ENCODE results near the gene CAPS2.
A peak's percentile ranks its signal among the peaks of the same experiment; 100 is the strongest.
"Not testable (repeated sequence)": the region's sequence is repeated elsewhere in the genome, so short reads cannot be mapped to it uniquely, and the experiment has no call there.

Gene CAPS2

DNA sequence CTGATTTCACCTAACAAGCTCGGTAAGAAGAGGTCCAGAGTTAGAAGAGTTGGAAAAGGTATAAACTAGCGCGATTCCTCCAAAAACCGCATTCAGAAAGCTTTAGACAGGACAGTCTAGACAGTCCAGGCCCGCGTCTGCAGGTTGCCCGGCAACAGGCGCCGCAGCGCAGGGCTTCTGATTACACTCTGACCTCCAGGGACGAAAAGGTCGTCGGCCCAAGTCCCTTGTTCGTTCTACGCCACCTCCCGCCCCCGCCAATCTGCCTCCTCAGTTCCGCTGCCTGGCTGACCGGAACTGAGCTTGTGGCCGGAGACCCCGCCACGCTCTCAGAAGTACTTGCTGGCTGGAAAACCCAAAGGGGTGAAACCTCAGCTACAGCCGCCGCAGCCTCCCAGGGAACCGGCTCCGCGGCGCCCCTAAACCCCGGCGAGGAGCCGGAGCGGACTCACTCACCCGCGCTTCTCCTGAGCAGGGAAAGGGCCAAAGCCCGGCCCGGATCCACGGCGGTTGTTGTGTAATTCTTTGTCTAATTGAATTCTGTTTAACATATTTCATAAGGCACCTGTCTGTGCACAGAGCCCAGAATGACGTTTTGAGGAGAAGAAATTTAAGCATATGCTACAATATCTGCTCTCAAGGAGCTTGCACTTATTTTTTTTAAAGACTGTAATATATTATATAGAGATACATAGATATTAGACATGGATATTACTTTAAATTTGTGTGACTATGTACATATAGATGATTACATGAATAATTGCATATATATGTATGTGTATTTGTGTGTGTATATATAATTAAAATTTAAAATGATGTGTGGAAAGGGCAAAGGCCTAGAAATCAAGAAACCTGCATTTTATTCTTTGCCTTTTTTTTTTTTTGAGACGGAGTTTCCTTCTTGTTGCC is at the start of gene CAPS2:
Gene CAPS2, minus strand, starts transcription at position 407 of the 909 bp plus-strand sequence. CDS start 3,826 bp downstream, outside the sequence.
- peak; percentile 80 for DNase-seq (ENCODE audit: low spot score)

DNA sequence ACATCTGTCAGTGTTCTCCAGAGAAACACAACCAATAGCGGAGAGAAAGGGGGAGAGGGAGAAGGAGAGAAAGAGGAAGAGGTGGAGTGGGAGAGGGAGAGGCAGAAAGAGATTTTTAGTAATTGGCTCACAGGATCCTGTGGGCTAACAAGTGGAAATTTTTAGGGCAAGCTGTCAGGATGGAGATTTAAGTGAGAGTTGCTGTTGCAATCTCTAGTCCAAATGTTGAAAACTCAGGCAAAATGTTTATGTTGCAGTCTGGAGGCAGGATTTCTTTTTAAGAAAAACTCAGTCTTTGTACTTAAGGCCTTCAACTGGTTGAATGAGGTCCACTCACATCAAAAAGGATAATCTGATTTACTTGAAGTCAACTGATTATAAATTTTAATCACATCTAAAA is 48.2 kb upstream of the CAPS2 start:
- DNase-seq (ENCODE audit: low spot score) = no peak

DNA sequence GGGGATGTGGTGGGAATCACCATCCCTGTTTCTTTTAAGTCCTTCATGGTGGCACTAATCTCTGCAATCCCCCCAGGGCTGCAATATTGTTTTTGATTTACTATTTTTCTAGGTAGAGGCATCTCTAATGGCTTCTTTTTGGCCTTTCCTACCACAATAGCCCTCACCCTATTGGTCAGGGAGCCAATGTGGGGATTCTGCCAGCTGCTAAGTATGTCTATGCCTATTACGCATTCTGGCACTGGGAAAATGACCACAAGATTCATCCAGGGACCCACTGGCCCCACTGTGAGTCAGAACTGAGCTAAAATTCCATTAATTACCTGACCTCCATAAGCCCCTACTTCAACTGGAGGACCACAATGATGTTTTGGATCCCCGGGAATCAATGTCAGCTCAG is 44.8 kb upstream of the CAPS2 start:
- no peak for DNase-seq (ENCODE audit: low spot score)

DNA sequence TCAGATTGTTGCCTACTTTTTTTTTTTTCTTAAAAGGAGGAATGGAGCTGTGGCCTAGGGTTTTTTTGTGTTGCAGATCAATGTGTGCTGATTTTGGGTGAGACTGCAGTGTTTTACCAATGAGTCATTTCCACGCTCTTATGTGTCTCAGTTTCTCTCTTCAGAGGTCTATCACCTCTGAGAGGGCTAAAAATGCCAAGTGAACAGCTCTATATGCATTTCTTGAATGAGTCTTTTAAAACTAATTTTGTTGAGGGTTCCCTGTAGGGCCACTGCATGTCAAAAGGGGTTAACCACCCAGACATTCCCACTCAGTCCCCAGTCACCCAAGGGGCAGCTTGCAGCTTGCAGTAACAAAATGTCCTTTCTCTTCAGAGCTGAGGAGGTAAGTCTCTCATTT is 36.5 kb upstream of the CAPS2 start:
- no peak for DNase-seq (ENCODE audit: low spot score)

DNA sequence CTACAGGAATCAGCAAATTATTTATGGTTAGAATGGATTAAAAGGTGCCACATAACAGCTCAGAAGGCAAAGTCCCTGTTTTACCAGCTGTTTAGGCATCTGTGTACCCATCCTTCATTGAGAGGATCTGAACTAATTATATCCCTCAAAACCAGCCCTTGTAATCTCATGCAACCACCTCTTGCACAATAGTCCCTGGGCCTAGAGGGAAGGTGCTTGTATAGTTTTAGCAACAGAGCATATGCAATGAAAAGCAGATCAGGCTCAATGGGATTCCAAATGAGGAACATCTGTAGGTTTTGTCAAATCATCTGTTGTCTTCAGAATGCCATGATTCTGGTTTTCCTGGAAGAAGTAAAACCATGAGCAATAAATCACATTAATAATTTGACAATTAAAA is 34.8 kb upstream of the CAPS2 start:
- DNase-seq (ENCODE audit: low spot score) = no peak

DNA sequence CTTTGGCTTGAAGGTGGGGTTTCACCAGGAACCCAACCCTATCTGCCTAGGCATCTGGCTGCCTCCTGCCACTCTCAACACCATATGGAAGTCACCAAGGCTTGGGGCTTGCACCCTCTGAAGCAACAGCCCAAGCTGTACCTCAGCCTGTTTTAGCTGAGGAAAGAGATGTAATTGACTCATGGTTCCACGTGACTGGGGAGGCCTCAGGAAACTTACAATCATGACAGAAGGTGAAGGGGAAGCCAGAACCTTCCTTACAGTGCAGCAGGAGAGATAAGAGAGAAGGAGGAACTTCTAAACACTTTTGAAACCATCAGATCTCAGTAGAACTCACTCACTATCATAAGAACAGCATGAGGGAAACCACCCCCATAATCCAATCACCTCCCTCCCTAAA is 31.3 kb upstream of the CAPS2 start:
- DNase-seq (ENCODE audit: low spot score) = no peak

DNA sequence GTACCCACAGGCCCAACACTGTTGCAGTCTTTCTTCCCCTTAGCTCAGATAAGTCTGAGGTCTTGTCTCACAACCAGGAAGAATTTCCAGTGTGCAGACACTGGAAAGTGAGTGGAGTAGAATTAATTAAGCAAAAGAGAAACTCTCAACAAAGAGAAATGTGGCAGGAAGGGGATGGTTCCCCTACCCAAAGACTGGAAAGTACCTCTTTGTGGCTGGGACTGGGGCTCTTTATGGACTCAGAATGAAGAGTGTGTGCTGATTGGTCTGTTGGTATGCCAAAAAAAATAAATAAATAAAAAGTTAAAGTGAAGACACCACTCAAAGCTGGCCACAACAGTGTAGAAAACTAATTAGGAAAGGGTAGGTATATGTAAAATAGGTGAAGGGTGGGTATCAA is 30.8 kb upstream of the CAPS2 start:
- DNase-seq (ENCODE audit: low spot score) = no peak

DNA sequence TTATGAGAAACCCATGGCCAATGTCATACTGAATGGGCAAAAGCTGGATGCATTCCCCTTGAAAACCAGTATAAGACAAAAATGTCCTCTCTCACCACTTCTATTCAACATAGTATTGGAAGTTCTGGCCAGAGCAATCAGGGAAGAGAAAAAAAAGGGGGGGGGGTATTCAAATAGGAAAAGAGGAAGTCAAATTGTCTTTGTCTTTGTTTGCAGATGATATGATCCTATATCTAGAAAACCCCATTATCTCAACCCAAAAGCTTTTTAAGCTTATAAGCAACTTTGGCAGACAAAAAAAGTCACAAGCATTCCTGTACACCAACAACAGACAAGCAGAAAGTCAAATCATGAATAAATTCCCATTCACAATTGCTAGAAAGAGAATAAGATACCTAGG is 23.9 kb upstream of the CAPS2 start:
- no peak for DNase-seq (ENCODE audit: low spot score)

DNA sequence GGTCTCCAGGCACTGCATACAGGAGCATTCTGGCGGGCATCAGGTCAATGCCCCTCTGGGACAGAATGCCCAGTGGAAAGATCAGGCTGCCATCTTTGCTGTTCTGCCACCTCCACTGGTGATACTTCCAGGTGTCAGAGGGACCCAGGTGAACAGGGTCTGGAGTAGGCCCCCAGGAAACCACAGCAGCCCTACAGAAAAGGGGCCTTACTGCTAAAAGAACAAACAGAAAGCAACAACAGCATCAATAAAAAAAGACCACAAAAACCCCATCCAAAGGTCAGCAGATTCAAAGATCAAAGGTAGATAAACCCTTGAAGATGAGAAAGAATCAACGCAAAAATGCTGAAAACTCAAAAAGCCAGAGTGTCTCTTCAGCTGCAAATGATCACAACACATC is 20.3 kb upstream of the CAPS2 start:
- DNase-seq (ENCODE audit: low spot score) = no peak

DNA sequence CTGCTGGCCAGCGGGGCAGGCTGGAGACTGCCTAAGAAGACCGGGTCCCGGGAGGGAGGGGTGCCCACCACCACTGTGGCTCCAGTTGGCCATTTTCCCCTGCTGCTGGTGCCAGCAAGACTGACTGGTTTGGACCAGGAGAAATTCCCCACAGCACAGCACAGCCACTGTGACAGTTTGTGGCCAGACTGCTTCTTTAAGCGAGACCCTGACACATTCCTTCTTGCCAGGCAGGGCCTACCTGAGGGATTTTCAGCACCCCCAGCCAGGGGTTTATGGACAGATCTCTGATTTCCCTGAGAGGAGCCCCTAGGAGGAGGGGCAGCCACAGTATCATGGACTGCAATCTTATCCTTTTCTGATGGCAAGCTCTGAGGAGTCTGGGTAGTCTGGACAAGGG is 19.8 kb upstream of the CAPS2 start:
- DNase-seq (ENCODE audit: low spot score) = no peak

DNA sequence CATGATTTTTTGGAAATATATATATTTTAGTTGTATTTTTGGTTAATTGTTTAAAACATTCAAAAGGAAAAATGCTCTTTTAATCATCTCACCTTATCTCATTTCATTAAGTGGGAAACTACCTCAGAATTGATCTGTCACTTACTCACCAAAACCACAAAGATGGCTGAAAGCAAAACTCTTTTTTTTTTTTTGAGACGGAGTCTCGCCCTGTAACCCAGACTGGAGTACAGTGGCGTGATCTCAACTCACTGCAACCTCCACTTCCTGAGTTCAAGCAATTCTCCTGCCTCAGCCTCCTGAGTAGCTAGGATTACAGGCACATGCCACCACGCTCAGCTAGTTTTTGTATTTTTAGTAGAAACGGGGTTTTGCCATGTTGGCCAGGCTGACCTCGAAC is 16.1 kb upstream of the CAPS2 start:
- not testable (repeated sequence) for DNase-seq (ENCODE audit: low spot score)

DNA sequence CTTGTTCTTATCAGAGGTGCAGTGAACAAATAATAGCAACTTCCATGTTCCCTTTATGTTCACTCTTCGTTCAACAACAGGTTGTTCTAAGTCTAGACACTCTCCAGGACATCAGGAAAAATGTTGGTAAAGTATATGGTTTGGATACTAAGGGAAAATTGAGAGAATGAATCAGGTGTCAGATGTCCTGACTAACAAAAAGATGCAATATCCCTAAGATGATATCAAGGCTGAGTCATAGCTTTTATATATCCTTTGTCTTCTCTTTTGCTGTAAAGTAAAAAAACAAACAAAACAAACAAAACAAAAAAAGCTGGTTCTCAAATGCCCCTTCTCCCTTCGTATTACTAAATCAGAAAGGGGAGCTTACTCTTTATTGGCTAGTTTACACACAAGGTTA is 15.4 kb upstream of the CAPS2 start:
- no peak for DNase-seq (ENCODE audit: low spot score)

DNA sequence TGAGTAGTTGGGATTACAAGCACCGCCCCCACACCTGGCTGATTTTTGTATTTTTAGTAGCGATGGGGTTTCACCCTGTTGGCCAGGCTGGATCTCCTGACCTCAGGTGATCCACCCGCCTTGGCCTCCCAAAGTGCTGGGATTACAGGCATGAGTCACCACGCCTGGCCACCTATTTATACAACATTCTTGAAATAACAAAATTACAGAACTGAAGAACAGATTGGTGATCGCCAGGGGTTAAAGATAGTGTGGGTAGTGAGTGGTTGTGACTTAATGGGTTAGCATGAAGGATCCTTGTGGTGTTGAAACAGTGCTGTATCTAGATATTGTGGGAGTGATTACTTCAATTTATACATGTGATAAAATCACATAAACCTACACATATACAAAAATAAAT is 11.7 kb upstream of the CAPS2 start:
- DNase-seq (ENCODE audit: low spot score) = no peak

DNA sequence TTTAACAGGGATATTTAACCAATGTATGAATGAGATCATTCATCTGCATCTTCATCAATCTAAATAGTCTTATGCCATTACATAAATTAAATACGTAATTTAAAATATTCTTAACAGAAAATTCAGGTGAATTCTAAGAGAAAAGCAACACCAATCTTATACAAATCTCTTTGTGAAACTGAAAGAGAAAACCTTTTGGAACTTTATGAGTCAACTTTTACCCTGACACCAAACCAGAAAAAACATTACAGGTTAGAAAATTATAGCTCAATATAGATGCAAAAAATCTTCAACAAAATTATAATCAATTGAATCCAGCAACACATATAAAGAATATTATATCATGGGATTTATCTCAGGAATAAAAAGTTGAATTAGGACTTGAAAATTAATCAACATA is 7.8 kb upstream of the CAPS2 start:
- DNase-seq (ENCODE audit: low spot score) = no peak

DNA sequence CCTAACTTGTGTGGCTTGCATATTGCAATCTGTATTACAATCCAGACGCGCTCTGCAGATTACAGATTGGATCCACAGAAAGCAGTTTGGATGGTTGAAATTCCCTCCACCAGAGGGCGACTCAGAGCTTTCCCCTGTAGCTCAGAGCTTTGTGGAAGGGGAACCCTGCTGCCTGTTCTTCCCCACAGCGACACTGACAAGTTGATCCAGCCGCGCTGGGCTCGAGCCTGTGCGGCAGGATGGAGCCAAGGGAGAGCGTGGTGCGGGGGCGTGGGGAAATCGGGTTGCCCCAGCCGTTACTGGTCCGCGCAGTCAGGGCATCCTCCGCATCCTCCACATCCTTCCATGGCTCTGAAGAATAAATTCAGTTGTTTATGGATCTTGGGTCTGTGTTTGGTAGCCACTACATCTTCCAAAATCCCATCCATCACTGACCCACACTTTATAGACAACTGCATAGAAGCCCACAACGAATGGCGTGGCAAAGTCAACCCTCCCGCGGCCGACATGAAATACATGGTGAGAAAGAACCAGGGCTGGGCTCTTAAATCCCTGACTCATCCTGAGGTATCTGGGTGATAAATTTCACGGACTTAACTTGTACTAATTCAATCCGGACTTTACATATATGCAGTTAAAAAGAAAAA is 4.4 kb upstream of the CAPS2 start, which contains the start of gene GLIPR1L1:
Gene GLIPR1L1, plus strand, starts transcription at position 287 of the 647 bp plus-strand sequence. Its CDS starts 59 bp downstream, at position 346.
- DNase-seq (ENCODE audit: low spot score) = peak; percentile 95

DNA sequence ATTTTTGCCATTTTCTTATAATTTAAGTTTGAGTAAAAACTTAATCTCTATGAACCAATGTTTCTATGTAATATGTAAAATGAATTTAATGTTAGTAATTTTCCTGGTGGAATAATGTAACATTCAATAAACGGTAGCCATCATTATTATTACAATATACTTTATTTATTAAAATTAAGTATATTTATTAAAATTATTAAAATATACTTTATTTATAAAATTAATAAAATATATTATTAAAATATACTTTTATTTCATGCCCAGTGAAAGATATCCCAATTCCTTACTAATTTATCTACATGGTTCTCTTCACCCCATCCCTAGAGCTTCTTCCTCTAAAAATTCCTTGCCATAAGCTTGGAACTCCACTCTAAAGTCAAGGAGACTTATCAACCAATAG is 2.5 kb downstream of the CAPS2 start:
- DNase-seq (ENCODE audit: low spot score) = no peak

DNA sequence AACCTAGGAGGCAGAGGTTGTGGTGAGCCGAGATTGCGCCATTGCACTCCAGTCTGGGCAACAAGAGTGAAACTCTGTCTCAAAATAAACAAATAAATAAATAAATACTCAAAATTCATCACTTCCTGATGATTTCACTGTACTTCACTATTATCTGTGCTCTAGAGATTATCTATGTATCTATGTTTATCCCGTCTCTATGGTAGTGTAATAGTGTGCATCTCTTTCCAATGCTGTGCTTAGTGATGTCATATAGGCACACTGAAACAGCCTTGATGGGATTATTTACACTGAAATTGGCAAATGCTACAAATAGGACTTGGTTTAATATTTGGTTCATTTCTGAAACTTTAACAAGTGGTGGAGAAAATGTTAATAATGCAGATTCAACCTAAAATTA is 6.5 kb downstream of the CAPS2 start:
- DNase-seq (ENCODE audit: low spot score) = no peak

DNA sequence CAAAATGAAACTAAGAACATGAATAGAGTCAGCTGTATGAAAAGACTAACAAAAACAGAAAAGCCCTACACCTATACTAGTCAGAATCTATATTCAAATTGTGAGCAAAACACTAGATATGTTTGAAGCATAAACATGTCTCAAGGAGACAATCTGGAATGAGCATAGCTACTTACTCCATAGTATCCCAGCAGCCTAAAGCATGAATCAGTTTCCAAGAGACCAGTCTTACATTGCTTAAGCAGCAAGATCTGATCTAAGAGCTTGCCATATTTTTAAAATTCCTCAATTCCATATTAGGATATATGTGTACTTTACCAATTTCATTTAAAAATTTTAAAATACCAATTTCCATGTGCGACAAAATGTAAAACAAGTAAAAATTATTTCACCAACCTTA is 7.7 kb downstream of the CAPS2 start:
- no peak for DNase-seq (ENCODE audit: low spot score)

DNA sequence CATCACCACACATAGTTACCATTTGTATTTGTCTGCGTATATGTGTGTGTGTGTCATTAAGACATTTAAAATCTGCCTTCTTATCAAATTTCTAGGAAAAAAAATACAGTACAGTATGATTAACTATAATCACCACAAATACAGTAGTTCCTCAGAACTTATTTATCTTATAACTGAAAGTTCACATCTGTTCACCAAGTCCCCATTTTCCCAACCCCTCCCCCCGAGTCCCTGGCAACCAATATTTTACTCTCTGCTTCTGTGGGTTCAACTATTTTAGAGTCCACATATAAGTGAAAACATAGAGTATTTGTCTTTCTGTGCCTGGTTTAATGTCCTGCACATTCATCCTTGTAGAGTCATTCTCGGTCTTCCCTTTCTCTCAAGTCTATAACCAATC is 12.3 kb downstream of the CAPS2 start:
- DNase-seq (ENCODE audit: low spot score) = no peak

DNA sequence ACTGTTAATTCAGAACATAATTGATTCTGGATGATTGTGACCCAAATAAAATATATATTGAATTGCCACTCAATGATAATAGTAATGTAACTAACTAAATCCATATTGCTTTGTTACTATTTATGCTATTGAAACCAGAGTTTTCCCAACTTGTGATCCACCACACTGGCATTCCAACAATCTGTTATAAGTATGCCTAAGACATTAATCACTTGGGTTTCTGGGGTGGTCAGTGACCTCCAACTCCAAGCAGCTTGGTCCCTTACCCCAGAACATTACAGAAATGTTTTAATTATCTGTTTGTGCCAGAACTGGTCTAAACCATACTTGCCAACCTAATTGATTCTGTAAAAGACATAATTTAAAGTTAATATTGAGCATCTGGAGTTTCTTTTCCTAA is 14.6 kb downstream of the CAPS2 start:
- DNase-seq (ENCODE audit: low spot score) = no peak

DNA sequence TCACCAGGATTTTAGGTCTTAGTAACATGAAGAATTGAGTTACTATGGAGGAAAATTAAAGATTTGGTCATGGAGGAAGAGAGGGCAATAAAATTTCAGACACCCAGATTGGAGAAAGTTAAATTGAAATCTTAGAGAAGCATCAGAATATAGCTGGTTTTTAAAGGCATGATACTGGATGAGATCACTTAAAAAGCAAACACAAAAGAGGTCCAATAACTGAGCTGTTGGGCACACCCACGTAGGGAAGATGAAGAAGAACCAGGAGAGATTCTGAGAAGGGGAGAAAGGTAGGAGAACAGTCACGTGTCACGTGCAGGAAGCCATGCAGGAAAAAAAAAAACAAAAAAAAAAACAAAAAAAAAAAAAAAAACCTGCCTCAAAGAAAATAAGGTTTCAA is 18.8 kb downstream of the CAPS2 start:
- DNase-seq (ENCODE audit: low spot score) = no peak

DNA sequence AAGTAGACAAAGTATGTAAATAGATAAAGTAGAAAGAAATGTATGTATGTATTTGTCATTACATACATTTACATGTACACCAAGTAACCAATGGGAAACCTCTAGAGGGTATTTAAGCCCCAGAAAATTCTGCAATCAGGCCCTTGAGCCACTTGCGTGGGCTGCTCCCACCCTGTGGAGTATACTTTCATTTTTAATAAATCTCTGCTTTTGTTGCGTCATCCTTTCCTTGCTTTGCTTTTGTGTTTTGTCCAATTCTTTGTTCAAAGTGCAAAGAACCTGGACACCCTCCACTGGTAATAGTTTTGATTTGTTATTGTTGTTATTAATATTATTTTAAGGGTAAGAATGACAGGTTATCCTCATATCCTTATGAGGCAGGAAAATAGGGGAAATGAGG is 21.8 kb downstream of the CAPS2 start:
- DNase-seq (ENCODE audit: low spot score) = no peak

Measured in cerebellar cortex (tissue), 1 donor.